DOHH2 (cell line): Measurements from ENCODE around the gene SQSTM1.

Experiments used
- EZH2phosphoT487 ChIP-seq: fragments of 200-600 bp; sonication (generic); IDR thresholded peaks from 2 replicates; pipeline ENCODE4 v1.6.1; 2017; ENCODE audit warnings: borderline replicate concordance, mild to moderate bottlenecking, antibody characterized with exemption, low read length, moderate library complexity, mixed read lengths
- TF ChIP-seq, protein P1 (sequence below): fragments of 200-600 bp; sonication (generic); IDR thresholded peaks from one replicate; pipeline ENCODE4 v1.5.1; 2014; ENCODE audit warnings: antibody characterized with exemption, mild to moderate bottlenecking, low read depth, low read length; ENCODE audit not compliant: poor library complexity, severe bottlenecking

DNA sequence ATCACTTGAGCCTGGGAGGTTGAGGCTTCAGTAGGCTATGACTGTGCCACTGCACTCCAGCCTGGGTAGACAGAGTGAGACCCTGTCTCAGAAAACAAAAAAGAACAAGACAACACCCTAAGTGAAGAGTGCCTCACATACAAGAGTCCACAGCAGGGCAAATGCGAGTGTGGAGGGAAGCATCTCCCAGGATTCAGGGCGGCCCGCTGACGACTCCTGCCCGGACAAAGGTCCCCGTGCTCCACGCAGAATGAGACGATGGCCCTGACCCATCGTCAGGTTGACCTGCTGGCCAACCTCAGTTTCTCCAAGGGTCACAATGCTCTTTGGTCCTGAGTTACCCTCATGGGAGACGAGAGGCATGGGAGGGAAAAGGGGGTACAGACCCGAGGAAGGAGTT, 19.6 kb downstream of the SQSTM1 start:
- TF ChIP-seq, protein P1, sequence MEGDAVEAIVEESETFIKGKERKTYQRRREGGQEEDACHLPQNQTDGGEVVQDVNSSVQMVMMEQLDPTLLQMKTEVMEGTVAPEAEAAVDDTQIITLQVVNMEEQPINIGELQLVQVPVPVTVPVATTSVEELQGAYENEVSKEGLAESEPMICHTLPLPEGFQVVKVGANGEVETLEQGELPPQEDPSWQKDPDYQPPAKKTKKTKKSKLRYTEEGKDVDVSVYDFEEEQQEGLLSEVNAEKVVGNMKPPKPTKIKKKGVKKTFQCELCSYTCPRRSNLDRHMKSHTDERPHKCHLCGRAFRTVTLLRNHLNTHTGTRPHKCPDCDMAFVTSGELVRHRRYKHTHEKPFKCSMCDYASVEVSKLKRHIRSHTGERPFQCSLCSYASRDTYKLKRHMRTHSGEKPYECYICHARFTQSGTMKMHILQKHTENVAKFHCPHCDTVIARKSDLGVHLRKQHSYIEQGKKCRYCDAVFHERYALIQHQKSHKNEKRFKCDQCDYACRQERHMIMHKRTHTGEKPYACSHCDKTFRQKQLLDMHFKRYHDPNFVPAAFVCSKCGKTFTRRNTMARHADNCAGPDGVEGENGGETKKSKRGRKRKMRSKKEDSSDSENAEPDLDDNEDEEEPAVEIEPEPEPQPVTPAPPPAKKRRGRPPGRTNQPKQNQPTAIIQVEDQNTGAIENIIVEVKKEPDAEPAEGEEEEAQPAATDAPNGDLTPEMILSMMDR = no peak
- TF ChIP-seq EZH2phosphoT487 = no peak
